CD4-positive, alpha-beta T cell (primary cell): Measurements from ENCODE around the gene LRRC10. TPM values are rescaled to one million over a fixed set of nuclear protein-coding genes. Genes with fewer than 3 reads are reported as not detected.

Source experiments
- ATAC-seq: fragments of 200-7000 bp; cut with Tn5 transposase; one replicate; pipeline ENCODE4 v1.10.0; 2022; ENCODE audit warnings: mild to moderate bottlenecking; ENCODE audit not compliant: poor library complexity
- CTCF ChIA-PET: fragments of 350-600 bp; sonication (Branson Sonifier 250); formaldehyde crosslinking; loops from one replicate; lab custom pipeline; 2021; ENCODE audit warnings: antibody characterized with exemption, inconsistent platforms; lab: Charles Lee
- POLR2A ChIA-PET: fragments of 350-600 bp; sonication (Branson Sonifier 250); formaldehyde crosslinking; loops from one replicate; lab custom pipeline; 2021; ENCODE audit warnings: antibody characterized with exemption, inconsistent platforms; lab: Charles Lee
- DNase-seq, 14 experiments: peaks; one replicate each; pipeline ENCODE4 v3.0.0-alpha.2; 2013 to 2020; ENCODE audit warnings: mixed read lengths in 2 of 14
- H3K27ac ChIP-seq, 2 donors: one replicate each; pipeline versions ENCODE4 v1.5.1 to v1.7.0; 2013; ENCODE audit warnings: low read length in 2 of 2, low read depth in 1 of 2, mild to moderate bottlenecking in 1 of 2
- H3K27me3 ChIP-seq, 2 experiments: 1 replicate in 1 of 2; 2 replicates in 1 of 2; pipeline versions ENCODE4 v1.6.1 to v1.7.0; 2013; ENCODE audit warnings: low read length in 2 of 2, control low read depth in 1 of 2, mild to moderate bottlenecking in 1 of 2, moderate library complexity in 1 of 2; ENCODE audit not compliant: insufficient read depth in 2 of 2, control insufficient read depth in 1 of 2
- H3K36me3 ChIP-seq: one replicate; pipeline ENCODE4 v1.6.1; 2013; ENCODE audit warnings: low read length, control low read depth; ENCODE audit not compliant: insufficient read depth
- H3K4me1 ChIP-seq: one replicate; pipeline ENCODE4 v1.6.1; 2013; ENCODE audit warnings: low read length, control low read depth; ENCODE audit not compliant: insufficient read depth
- H3K4me3 ChIP-seq: one replicate; pipeline ENCODE4 v1.5.1; 2013; ENCODE audit warnings: mild to moderate bottlenecking, low read length, moderate library complexity
- H3K9me3 ChIP-seq, 2 experiments: 1 replicate in 1 of 2; 2 replicates in 1 of 2; pipeline versions ENCODE4 v1.6.1 to v1.7.0; 2013; ENCODE audit warnings: low read length in 2 of 2, mild to moderate bottlenecking in 2 of 2, control low read depth in 1 of 2, moderate library complexity in 1 of 2; ENCODE audit not compliant: control insufficient read depth in 1 of 2, insufficient read depth in 1 of 2
- H3K27ac Mint-ChIP-seq: one replicate; pipeline ENCODE4 v1.8.0; 2020; ENCODE audit warnings: mixed read lengths
- H3K27me3 Mint-ChIP-seq: one replicate; pipeline ENCODE4 v1.8.0; 2021; ENCODE audit warnings: mixed read lengths
- H3K36me3 Mint-ChIP-seq: one replicate; pipeline ENCODE4 v1.8.0; 2021; ENCODE audit warnings: low read depth, mixed read lengths
- H3K4me1 Mint-ChIP-seq: one replicate; pipeline ENCODE4 v1.8.0; 2021; ENCODE audit warnings: low read depth, mixed read lengths
- H3K4me3 Mint-ChIP-seq: one replicate; pipeline ENCODE4 v1.8.0; 2020; ENCODE audit warnings: mild to moderate bottlenecking, mixed read lengths
- H3K9me3 Mint-ChIP-seq: one replicate; pipeline ENCODE4 v1.8.0; 2020; ENCODE audit warnings: mixed read lengths
- CTCF ChIP-seq: fragments of 200-600 bp; IDR thresholded peaks from one replicate; pipeline ENCODE4 v1.8.0; 2022; ENCODE audit warnings: antibody characterized with exemption, mild to moderate bottlenecking
- intact Hi-C, 2 experiments: fragments of 100-400 bp; cut with DNase I in 1 of 2; cut with micrococcal nuclease in 1 of 2; formaldehyde crosslinking; loops; one replicate each; pipeline versions ENCODE4 v1.15.1 to v1.9.0; 2023 to 2025; cut with DNase I, micrococcal nuclease
- total RNA-seq, 174 experiments: library from RNA in 2 of 174; stranded (reverse) in 2 of 174; gene quantifications; one replicate each; pipeline ENCODE4 v1.2.3 and lab custom pipeline; 2021 to 2026

LRRC10 gene
- total RNA-seq, 2 experiments from 2014 or later: not detected

DNA sequence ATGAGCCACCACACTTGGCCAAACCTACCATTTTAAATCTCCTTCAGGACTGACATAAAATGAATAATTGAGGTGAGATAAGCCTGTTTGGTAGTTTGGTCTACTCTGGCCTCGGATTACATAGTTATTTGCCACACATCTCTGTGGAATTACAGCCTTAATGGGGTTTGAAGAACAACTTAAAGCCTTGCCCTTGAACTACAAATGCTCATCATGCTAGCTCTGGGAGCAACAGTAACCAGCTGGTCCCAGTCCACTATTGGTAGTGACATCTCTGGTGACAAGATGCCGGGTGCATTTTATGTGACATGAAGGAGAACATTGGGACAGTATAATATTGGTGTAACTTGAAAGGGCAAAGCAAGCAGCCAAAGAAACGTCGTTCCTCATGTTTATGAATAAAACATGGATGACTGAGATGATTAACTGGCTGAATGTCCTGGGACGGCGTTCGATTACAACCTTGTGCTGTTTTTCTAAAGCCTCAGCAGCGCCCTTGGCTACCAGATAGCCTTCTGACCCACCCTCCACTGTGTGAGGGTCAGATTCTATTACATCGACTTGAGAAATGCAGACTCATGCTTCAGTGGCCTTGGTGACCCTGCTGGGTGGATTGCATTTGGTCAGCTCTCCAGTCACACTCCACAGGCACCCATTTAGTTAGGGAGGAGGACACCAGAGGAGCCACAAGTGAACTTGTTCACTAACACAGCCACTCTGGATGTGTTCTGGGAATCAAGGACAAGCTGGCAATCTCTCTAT is 46.9 kb upstream of the LRRC10 start:
- H3K9me3 Mint-ChIP-seq: no peaks in the 10 kb centered on the region
- no peaks in the 10 kb centered on the region for H3K36me3 ChIP-seq
- no peaks in the 10 kb centered on the region for H3K4me1 ChIP-seq
- no peak overlapping the region for H3K27ac Mint-ChIP-seq
- H3K4me3 Mint-ChIP-seq: no peak overlapping the region
- no peak overlapping the region for H3K27ac ChIP-seq
- H3K9me3 ChIP-seq: no peaks in the 10 kb centered on the region
- TF ChIP-seq CTCF: no peak
- intact Hi-C loops: no loop called here
- no peaks in the 10 kb centered on the region for H3K4me1 Mint-ChIP-seq
- H3K27me3 ChIP-seq: peaks cover 0 to 6% of the 10 kb centered on the region in 2 experiments
- ATAC-seq (no peak), DNase-seq (no peak)
- ChIA-PET CTCF (no interaction called here), POLR2A (no interaction called here)
- H3K27me3 Mint-ChIP-seq: peaks cover 14% of the 10 kb centered on the region
- H3K36me3 Mint-ChIP-seq: no peaks in the 10 kb centered on the region
- H3K4me3 ChIP-seq: no peak overlapping the region

- no peak for TF ChIP-seq CTCF
Measured at GRCh38 chr12:69655616-69656340, 45.1 kb upstream of the LRRC10 start.

DNA sequence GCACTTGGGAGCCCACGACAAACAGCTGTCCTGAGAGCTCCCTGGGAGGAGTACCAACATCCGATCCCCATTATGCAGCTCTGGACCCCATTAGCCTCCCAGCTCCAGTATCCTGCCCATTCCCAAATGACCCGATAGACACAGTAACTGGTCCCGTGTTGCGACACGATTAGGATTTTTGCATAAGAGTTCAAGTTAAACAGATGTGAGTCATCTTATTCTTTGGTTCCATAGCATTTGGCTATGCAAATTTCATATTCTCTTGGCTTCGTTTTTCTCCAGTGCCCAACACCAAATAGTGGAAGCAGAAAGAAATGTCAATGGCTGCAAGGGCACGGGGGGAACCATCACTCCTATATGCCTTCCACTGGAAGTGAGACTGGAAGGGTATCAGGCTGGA is 43.0 kb upstream of the LRRC10 start:
- no peaks in the 10 kb centered on the region for H3K27me3 ChIP-seq
- H3K36me3 ChIP-seq: no peaks in the 10 kb centered on the region
- no peak for TF ChIP-seq CTCF
- H3K9me3 ChIP-seq: no peaks in the 10 kb centered on the region
- Mint-ChIP-seq H3K9me3 (no peaks in the 10 kb centered on the region), H3K27ac (no peak overlapping the region), H3K27me3 (peaks cover 5% of the 10 kb centered on the region), H3K4me1 (no peaks in the 10 kb centered on the region), H3K36me3 (no peaks in the 10 kb centered on the region), H3K4me3 (no peak overlapping the region)
- H3K4me1 ChIP-seq: no peaks in the 10 kb centered on the region
- DNase-seq (no peak), ATAC-seq (no peak)
- POLR2A ChIA-PET: no interaction called here
- no peak overlapping the region for H3K27ac ChIP-seq
- H3K4me3 ChIP-seq: no peak overlapping the region
- intact Hi-C loops: no loop called here
- CTCF ChIA-PET: no interaction called here

More at GRCh38 chr12:69655616-69656340, 45.1 kb upstream of the LRRC10 start:
- no peak for DNase-seq
- intact Hi-C loops: no loop called here
- Histone ChIP-seq H3K4me1 (no peaks in the 10 kb centered on the region), H3K27ac (no peak overlapping the region), H3K9me3 (no peaks in the 10 kb centered on the region), H3K27me3 (no peaks in the 10 kb centered on the region), H3K36me3 (no peaks in the 10 kb centered on the region), H3K4me3 (no peak overlapping the region)
- CTCF ChIA-PET: interaction anchor here (1.0 kb wide), 1 partner anchor 11 kb away, joined by 3 read pairs; no protein-coding TSS in a partner anchor
- Mint-ChIP-seq H3K27ac (no peak overlapping the region), H3K4me1 (no peaks in the 10 kb centered on the region), H3K27me3 (peaks cover 14% of the 10 kb centered on the region), H3K4me3 (no peak overlapping the region), H3K36me3 (no peaks in the 10 kb centered on the region), H3K9me3 (no peaks in the 10 kb centered on the region)
- POLR2A ChIA-PET: no interaction called here
- ATAC-seq: no peak
